Caco-2 (cell line): ENCODE measurements around the gene NLGN1. TPM values are rescaled to one million over a fixed set of nuclear protein-coding genes. Genes with fewer than 3 reads are reported as not detected.

Experiments used
- BruUV-seq: library from RNA; stranded (reverse); fragments of 400-500 nt; replicated peaks from 2 replicates; lab custom pipeline; 2021; lab: Mats Ljungman, UMichigan
- CTCF ChIA-PET: fragments of 300-600 bp; sonication (Branson Sonifier 250); formaldehyde crosslinking; loops from one replicate; lab custom pipeline; 2022; ENCODE audit warnings: antibody characterized with exemption; lab: Charles Lee
- POLR2A ChIA-PET: fragments of 300-600 bp; sonication (Branson Sonifier 250); formaldehyde crosslinking; loops from one replicate; lab custom pipeline; 2022; ENCODE audit warnings: antibody characterized with exemption; lab: Charles Lee
- DNase-seq, 2 experiments: peaks; one replicate each; pipeline versions ENCODE4 v3.0.0 to v3.0.0-alpha.2; 2020 to 2022
- H3K27me3 ChIP-seq: replicated peaks from 2 replicates; pipeline ENCODE4 v1.6.0; 2011; ENCODE audit warnings: low read length; ENCODE audit not compliant: control insufficient read depth, insufficient read depth
- H3K36me3 ChIP-seq: 2 replicates; pipeline ENCODE4 v1.5.1; 2011; ENCODE audit warnings: low read length; ENCODE audit not compliant: control insufficient read depth, insufficient read depth
- H3K4me1 ChIP-seq: fragments of 250-450 bp; sonication (Bioruptor Pico); 2 replicates; pipeline ENCODE4 v1.5.1; 2020; ENCODE audit warnings: mild to moderate bottlenecking
- H3K4me3 ChIP-seq: 2 replicates; pipeline ENCODE4 v1.5.1; 2011; ENCODE audit warnings: low read depth, mild to moderate bottlenecking, control low read depth, low read length
- H3K9me3 ChIP-seq: fragments of 250-450 bp; sonication (Bioruptor Pico); 2 replicates; pipeline ENCODE4 v1.5.1; 2020; ENCODE audit warnings: mild to moderate bottlenecking, moderate library complexity
- H3K27ac Mint-ChIP-seq: one replicate; pipeline ENCODE4 v1.8.0; 2022; ENCODE audit warnings: mixed read lengths; ENCODE audit not compliant: unreplicated experiment
- H3K27me3 Mint-ChIP-seq: one replicate; pipeline ENCODE4 v1.8.0; 2022; ENCODE audit warnings: mixed read lengths; ENCODE audit not compliant: insufficient read depth, unreplicated experiment
- H3K36me3 Mint-ChIP-seq: one replicate; pipeline ENCODE4 v1.8.0; 2022; ENCODE audit warnings: mild to moderate bottlenecking, mixed read lengths; ENCODE audit not compliant: insufficient read depth, unreplicated experiment
- H3K4me1 Mint-ChIP-seq: one replicate; pipeline ENCODE4 v1.8.0; 2022; ENCODE audit warnings: low read depth, mixed read lengths; ENCODE audit not compliant: unreplicated experiment
- H3K4me3 Mint-ChIP-seq: one replicate; pipeline ENCODE4 v1.8.0; 2022; ENCODE audit warnings: mild to moderate bottlenecking, moderate library complexity, mixed read lengths; ENCODE audit not compliant: unreplicated experiment
- H3K9me3 Mint-ChIP-seq: one replicate; pipeline ENCODE4 v1.8.0; 2022; ENCODE audit warnings: mixed read lengths; ENCODE audit not compliant: unreplicated experiment
- CTCF ChIP-seq, 2 experiments: fragments of 200-600 bp in 1 of 2; IDR thresholded peaks; 1 replicate in 1 of 2; 2 replicates in 1 of 2; pipeline versions ENCODE4 v1.5.1 to v1.8.0; 2011 to 2022; ENCODE audit warnings: antibody characterized with exemption in 1 of 2, control low read depth in 1 of 2, inconsistent platforms in 1 of 2, low read depth in 1 of 2, low read length in 1 of 2, mild to moderate bottlenecking in 1 of 2, moderate library complexity in 1 of 2; ENCODE audit not compliant: insufficient read depth in 1 of 2, severe bottlenecking in 1 of 2, unreplicated experiment in 1 of 2
- intact Hi-C: fragments of 100-400 bp; cut with micrococcal nuclease; formaldehyde crosslinking; loops from one replicate; pipeline ENCODE4 v1.10.0; 2022; ENCODE audit not compliant: unreplicated experiment
- total RNA-seq: library from RNA; stranded (reverse); gene quantifications from 2 replicates; pipeline ENCODE4 v1.2.3, GENCODE V29; 2022

NLGN1 gene
- total RNA-seq, 1 experiment from 2014 or later: not detected

DNA sequence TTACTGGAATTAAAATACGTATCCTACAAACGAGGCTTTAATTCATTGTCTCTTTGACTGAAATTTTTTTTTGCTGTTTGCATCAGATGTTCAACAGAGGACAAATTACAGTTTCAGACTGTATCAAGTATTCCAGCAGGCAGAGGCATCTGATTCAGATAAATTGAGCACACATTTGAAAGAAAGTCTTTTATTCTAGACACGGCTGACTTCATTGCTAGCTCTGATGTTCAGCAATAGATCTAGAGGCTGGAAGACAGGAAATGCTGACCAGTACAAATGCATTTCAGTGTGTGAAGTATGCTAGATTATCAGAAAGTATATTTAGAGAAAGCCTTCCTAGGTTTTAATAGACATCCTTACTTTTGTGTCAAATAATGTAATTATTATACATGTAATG, 472.2 kb downstream of the NLGN1 start:
- Histone ChIP-seq H3K27me3 (no peaks in the 10 kb centered on the region), H3K4me1 (no peaks in the 10 kb centered on the region), H3K4me3 (no peak overlapping the region), H3K36me3 (no peaks in the 10 kb centered on the region), H3K9me3 (no peaks in the 10 kb centered on the region; the same call in 1 of the 2 replicates)
- intact Hi-C loops: loop anchor here (5.0 kb wide), 1 partner anchor 137 kb away; no protein-coding TSS in a partner anchor
- Mint-ChIP-seq H3K27ac (no peak overlapping the region), H3K4me1 (no peaks in the 10 kb centered on the region), H3K9me3 (no peaks in the 10 kb centered on the region), H3K36me3 (no peaks in the 10 kb centered on the region), H3K4me3 (no peak overlapping the region), H3K27me3 (peaks cover 3% of the 10 kb centered on the region)
- ChIA-PET POLR2A (no interaction called here), CTCF (no interaction called here)
- no peak for TF ChIP-seq CTCF (IDR thresholded peaks at IDR 0.05; ENCODE audit: insufficient read depth in 1 of 2, low read depth in 1 of 2, low read length in 1 of 2, severe bottlenecking in 1 of 2, unreplicated experiment in 1 of 2)
- no peak for DNase-seq
- no TSS peak for BruUV-seq

- Mint-ChIP-seq H3K4me3 (no peak overlapping the region), H3K9me3 (no peaks in the 10 kb centered on the region), H3K4me1 (no peaks in the 10 kb centered on the region), H3K27me3 (peaks cover 5% of the 10 kb centered on the region), H3K36me3 (no peaks in the 10 kb centered on the region), H3K27ac (no peak overlapping the region)
- DNase-seq: no peak
- ChIA-PET POLR2A (no interaction called here), CTCF (no interaction called here)
- Histone ChIP-seq H3K4me1 (no peaks in the 10 kb centered on the region), H3K9me3 (no peaks in the 10 kb centered on the region; the same call in 1 of the 2 replicates), H3K36me3 (no peaks in the 10 kb centered on the region), H3K27me3 (no peaks in the 10 kb centered on the region), H3K4me3 (no peak overlapping the region)
- intact Hi-C loops: loop anchor here (5.0 kb wide), 1 partner anchor 139 kb away; no protein-coding TSS in a partner anchor
- no TSS peak for BruUV-seq
- no peak for TF ChIP-seq CTCF (IDR thresholded peaks at IDR 0.05; ENCODE audit: insufficient read depth in 1 of 2, low read depth in 1 of 2, low read length in 1 of 2, severe bottlenecking in 1 of 2, unreplicated experiment in 1 of 2)
Measured at GRCh38 chr3:173870976-173871375, 473.4 kb downstream of the NLGN1 start.

DNA sequence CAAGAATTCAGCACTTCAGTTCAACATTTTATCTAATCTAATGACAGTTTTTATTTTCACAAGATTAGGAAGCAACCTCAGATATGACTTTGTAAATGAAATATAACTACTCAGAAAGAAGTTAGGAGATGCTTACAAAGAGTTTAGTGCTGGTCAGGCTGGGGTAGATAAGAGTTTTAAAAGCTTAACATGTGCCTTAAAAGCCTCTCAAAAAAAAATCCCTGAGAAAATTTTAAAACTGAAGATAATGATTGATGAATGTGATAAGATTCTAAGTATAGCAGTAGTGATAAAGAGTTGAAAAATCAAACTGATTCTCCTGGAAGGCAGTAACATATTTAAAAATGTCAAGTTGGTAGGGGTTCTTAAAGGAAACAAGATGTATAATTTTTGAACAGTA, 478.2 kb downstream of the NLGN1 start:
- Mint-ChIP-seq H3K27ac (no peak overlapping the region), H3K4me1 (no peaks in the 10 kb centered on the region), H3K4me3 (no peak overlapping the region), H3K36me3 (no peaks in the 10 kb centered on the region), H3K9me3 (no peaks in the 10 kb centered on the region), H3K27me3 (peaks cover 6% of the 10 kb centered on the region)
- no peak for DNase-seq
- ChIA-PET POLR2A (no interaction called here), CTCF (no interaction called here)
- Histone ChIP-seq H3K36me3 (no peaks in the 10 kb centered on the region), H3K4me3 (no peak overlapping the region), H3K27me3 (no peaks in the 10 kb centered on the region), H3K4me1 (no peaks in the 10 kb centered on the region), H3K9me3 (no peaks in the 10 kb centered on the region)
- TF ChIP-seq CTCF (IDR thresholded peaks at IDR 0.05; ENCODE audit: insufficient read depth in 1 of 2, low read depth in 1 of 2, low read length in 1 of 2, severe bottlenecking in 1 of 2, unreplicated experiment in 1 of 2): no peak
- intact Hi-C loops: no loop called here
- no TSS peak for BruUV-seq
